Stimulated activated CD4-positive, alpha-beta T cell treated with anti-CD3 and anti-CD28 coated beads, TNF-alpha, amount 100 ng/mL, for 1 hour (primary cell): ENCODE results near the gene GRM3.

Experiments
- DNase-seq, 3 donors: peaks; one replicate each; pipeline ENCODE4 v3.0.0-alpha.2; 2020; ENCODE audit warnings: low read depth in 3 of 3, low spot score in 1 of 3

Gene GRM3

DNA sequence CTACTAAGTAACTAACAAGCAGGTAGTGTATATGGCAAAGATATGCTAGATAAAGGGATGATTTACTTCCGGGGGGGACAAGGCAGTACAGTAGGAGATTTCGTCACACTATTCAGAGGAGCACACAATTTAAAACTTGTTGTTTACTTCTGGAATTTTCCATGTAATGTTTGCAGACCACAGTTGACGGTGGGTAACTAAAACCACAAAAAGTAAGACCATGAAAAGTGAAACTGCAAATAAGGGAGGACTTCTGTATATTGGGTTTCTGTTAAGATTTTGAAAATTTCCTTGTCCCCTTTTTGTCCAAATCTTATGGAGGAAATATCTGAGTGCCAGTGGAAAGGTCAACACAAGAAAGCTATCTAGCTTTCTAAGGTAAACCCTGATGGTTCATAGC is 245.8 kb downstream of the GRM3 start:
- DNase-seq: no peak

DNA sequence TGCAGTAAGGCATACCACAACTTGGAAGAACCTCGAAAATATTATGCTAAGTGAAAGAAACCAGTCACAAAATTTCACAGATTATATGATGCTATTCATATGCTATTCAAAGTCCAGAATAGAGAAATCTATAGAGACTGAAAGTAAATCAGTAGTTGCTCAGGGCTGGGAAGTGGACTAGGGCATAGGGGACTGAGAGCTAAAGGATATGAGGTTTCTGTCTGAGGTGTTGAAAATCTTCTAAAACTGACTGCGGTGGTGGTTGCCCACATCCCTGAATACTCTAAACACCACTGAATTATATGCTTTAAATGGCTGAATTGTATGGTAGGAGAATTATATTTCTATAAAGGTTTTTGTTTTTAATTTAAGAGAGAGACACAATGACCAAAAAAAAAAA is 254.5 kb downstream of the GRM3 start:
- no peak for DNase-seq

DNA sequence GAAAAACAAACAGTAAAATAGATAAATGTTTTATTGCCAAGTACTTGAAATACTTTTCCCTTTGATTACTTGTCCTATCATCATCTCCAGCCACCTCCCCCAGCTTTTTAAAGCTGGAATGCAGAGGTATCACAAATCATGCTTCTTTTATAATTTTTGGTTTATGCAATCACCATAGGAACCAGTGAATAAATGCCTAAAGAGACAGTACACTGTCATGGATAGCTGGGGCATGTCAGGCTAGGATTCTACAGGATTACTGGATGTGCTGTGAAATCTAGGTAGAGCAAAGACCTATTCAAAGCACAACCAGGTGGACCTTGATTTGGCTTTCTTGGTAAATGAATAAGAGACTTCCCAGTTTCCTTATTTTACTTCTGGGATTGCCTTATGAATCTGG is 257.2 kb downstream of the GRM3 start:
- no peak for DNase-seq

DNA sequence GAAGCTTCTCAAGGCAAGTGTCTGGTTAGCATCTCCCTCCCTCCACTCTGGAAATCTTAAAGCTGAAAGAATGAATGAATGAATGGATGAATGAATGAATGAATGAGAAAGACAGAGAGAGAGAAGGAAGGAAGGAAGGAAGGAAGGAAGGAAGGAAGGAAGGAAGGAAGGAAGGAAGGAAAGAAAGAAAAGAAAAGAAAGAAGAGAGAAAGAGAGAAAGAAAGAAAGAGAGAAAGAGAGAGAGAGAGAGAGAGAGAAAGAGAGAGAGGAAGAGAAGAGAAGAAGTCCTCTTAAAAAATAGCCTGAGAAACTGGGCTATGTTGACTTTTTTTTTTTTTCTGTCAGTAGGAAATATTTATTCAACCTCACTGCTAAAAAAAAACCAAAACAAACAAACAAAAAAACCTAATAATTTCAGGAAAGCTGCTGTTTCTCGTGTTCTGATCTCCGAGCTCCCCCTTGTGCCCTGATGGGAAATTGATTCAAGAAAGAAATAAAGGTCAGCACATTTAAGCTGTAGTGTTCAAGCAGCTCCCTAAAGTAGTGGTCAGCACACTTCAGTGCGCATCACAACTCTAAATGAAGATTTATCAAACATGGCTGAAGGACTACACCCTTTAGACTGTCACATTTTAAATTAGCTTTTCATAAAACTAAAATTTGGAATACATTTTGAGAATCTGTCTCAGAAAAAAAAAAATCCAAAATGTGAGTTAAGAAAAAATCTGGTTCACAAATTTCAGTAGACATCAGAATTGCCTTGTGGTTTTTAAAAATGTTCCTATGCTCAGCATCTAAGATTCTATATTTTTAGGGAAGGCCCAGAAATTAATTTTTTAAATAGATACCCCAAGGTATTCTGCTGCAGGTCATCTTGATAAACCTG is 261.5 kb downstream of the GRM3 start:
- DNase-seq: no peak

DNA sequence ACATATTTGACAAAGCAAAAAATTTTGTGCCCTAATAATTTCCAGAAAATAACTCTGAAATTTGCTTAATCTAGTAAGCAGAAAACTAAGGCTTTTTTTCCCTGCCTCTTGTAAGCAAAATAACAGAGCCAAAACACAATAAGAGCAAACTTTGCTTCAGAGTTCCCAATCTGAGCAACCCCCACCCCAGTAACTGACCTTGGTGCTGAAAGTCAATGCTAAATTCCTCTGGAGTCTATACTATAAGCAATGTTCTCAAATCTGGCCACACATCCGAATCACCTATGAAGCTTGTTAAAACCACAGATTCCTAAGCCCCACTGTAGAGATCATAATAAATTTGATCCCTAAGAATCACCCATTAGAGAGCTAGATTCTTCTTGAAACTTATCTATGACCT is 265.2 kb downstream of the GRM3 start:
- DNase-seq: no peak

DNA sequence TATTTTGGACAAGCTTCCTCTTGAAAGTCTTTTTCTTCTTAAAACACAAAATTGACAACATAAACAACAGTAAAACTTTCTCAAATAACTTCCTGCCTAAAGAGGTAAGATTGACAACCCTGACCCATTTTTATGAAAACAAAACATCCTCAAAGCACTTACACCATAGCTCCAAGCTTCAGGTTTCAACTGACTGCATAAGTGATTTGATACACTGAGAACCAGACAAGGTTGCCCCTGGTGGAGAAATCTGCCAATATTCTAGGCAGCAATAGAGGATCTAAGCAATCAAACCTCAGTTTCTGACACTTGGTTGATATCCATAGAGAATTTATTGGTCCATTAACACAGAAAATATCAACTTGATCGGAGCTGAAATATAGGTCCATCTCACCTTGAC is 267.9 kb downstream of the GRM3 start:
- DNase-seq: no peak

DNA sequence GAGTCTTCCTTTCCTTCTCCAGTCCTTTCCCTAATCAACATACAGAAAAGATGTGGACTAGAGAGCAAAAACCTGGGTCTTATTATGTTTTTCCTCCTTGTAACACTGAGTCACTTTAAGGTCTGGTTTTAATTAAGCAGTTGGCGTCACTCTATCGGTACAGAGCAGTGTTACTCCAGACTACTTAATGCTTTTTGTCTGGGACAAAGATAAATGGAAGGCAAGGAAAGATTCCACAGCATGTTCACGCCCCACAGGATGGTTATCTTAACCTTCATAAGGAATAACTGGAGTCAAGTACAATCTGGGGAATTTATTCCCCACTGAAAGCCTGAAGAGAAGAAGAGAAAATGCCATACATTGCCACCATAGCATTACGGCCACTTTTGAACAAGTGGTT is 270.0 kb downstream of the GRM3 start:
- DNase-seq: no peak
